GM06990 (cell line): ENCODE measurements around the gene TSHZ3.

ENCODE experiments used
- DNase-seq: peaks from one replicate; pipeline ENCODE4 v3.0.0-alpha.2; 2011; ENCODE audit not compliant: insufficient read length; ENCODE audit errors: extremely low read depth
- H3K27me3 ChIP-seq: replicated peaks from 2 replicates; pipeline ENCODE4 v1.6.0; 2011; ENCODE audit warnings: low read length; ENCODE audit not compliant: control insufficient read depth, insufficient read depth
- H3K36me3 ChIP-seq: 2 replicates; pipeline ENCODE4 v1.5.1; 2011; ENCODE audit warnings: low read length; ENCODE audit not compliant: control insufficient read depth, insufficient read depth
- H3K4me3 ChIP-seq: replicated peaks from 2 replicates; pipeline ENCODE4 v1.5.1; 2011; ENCODE audit warnings: low read depth, mild to moderate bottlenecking, control low read depth, low read length
- CTCF ChIP-seq: IDR thresholded peaks from 2 replicates; pipeline ENCODE4 v1.5.1; 2011; ENCODE audit warnings: low read length, control low read depth, mild to moderate bottlenecking, inconsistent platforms; ENCODE audit not compliant: insufficient read depth, poor library complexity, severe bottlenecking

TSHZ3 gene

GRCh38 chr19:31261019-31261602, 88.1 kb downstream of the TSHZ3 start:
- H3K27me3 ChIP-seq = no peaks in the 10 kb centered on the region
- DNase-seq = no peak
- H3K4me3 ChIP-seq = no peak overlapping the region
- no peaks in the 10 kb centered on the region for H3K36me3 ChIP-seq
- TF ChIP-seq CTCF = no peak

GRCh38 chr19:31260171-31260933, 88.9 kb downstream of the TSHZ3 start:
- no peaks in the 10 kb centered on the region for H3K27me3 ChIP-seq
- H3K4me3 ChIP-seq = no peak overlapping the region
- H3K36me3 ChIP-seq = no peaks in the 10 kb centered on the region
- no peak for TF ChIP-seq CTCF
- DNase-seq = no peak

- no peak for DNase-seq
- no peak for TF ChIP-seq CTCF
- H3K4me3 ChIP-seq = no peak overlapping the region
Measured at GRCh38 chr19:31258211-31259052, 90.8 kb downstream of the TSHZ3 start.

GRCh38 chr19:31257426-31258130, 91.7 kb downstream of the TSHZ3 start:
- TF ChIP-seq CTCF = no peak
- H3K4me3 ChIP-seq = no peak overlapping the region
- no peaks in the 10 kb centered on the region for H3K36me3 ChIP-seq
- no peak for DNase-seq
- no peaks in the 10 kb centered on the region for H3K27me3 ChIP-seq

More at GRCh38 chr19:31258211-31259052, 90.8 kb downstream of the TSHZ3 start:
- no peaks in the 10 kb centered on the region for H3K27me3 ChIP-seq
- no peaks in the 10 kb centered on the region for H3K36me3 ChIP-seq

GRCh38 chr19:31257025-31257424, 92.2 kb downstream of the TSHZ3 start:
- Histone ChIP-seq H3K36me3 (no peaks in the 10 kb centered on the region), H3K4me3 (no peak overlapping the region), H3K27me3 (no peaks in the 10 kb centered on the region)
- no peak for DNase-seq
- no peak for TF ChIP-seq CTCF
